WTC11 (cell line): ENCODE data around the gene ZNRF3. TPM values are rescaled to one million over a fixed set of nuclear protein-coding genes. Genes with fewer than 3 reads are reported as not detected.

Experiments
- ATAC-seq: fragments of 200-7000 bp; cut with Tn5 transposase; 2 replicates; pipeline ENCODE4 v1.10.0; 2021; ENCODE audit warnings: mild to moderate bottlenecking, moderate library complexity
- CTCF ChIA-PET: fragments of 300-600 bp; sonication (Branson Sonifier 250); formaldehyde crosslinking; loops from one replicate; lab custom pipeline; 2021; ENCODE audit warnings: antibody characterized with exemption; lab: Charles Lee
- POLR2A ChIA-PET: fragments of 350-600 bp; sonication (Branson Sonifier 250); formaldehyde crosslinking; loops from one replicate; lab custom pipeline; 2021; ENCODE audit warnings: antibody characterized with exemption; lab: Charles Lee
- DNase-seq: peaks from one replicate; pipeline ENCODE4 v3.0.0; 2021; ENCODE audit warnings: low spot score
- H3K27ac Mint-ChIP-seq: 2 replicates; pipeline ENCODE4 v1.8.0; 2021; ENCODE audit warnings: mixed read lengths
- H3K27me3 Mint-ChIP-seq: 2 replicates; pipeline ENCODE4 v1.8.0; 2021; ENCODE audit warnings: low read depth, mild to moderate bottlenecking, moderate library complexity, mixed read lengths
- H3K36me3 Mint-ChIP-seq: 2 replicates; pipeline ENCODE4 v1.8.0; 2021; ENCODE audit warnings: mixed read lengths
- H3K4me1 Mint-ChIP-seq: 2 replicates; pipeline ENCODE4 v1.8.0; 2022; ENCODE audit warnings: mixed read lengths
- H3K4me3 Mint-ChIP-seq: 2 replicates; pipeline ENCODE4 v1.8.0; 2021; ENCODE audit warnings: mild to moderate bottlenecking, moderate library complexity, mixed read lengths
- H3K9me3 Mint-ChIP-seq: 2 replicates; pipeline ENCODE4 v1.8.0; 2021; ENCODE audit warnings: mixed read lengths
- AFF4 ChIP-seq: sonication (generic); formaldehyde crosslinking; IDR thresholded peaks from 2 replicates; pipeline ENCODE4 v1.8.1; 2023; ENCODE audit warnings: mild to moderate bottlenecking, missing genetic modification reagents, borderline replicate concordance
- ARID4B ChIP-seq: sonication (generic); formaldehyde crosslinking; IDR thresholded peaks from 2 replicates; pipeline ENCODE4 v1.8.0; 2023; ENCODE audit warnings: missing genetic modification reagents, mild to moderate bottlenecking, borderline replicate concordance
- EMX1 ChIP-seq: fragments of 250-450 bp; sonication (Bioruptor Pico); IDR thresholded peaks from 2 replicates; pipeline ENCODE4 v1.8.0; 2021; ENCODE audit warnings: mild to moderate bottlenecking
- ESRRA ChIP-seq: sonication (generic); formaldehyde crosslinking; IDR thresholded peaks from 2 replicates; pipeline ENCODE4 v1.8.1; 2022; ENCODE audit warnings: mild to moderate bottlenecking, missing genetic modification reagents, borderline replicate concordance
- ETV6 ChIP-seq: sonication (generic); formaldehyde crosslinking; IDR thresholded peaks from 2 replicates; pipeline ENCODE4 v1.8.1; 2022; ENCODE audit warnings: mild to moderate bottlenecking, missing genetic modification reagents
- FOXP1 ChIP-seq: sonication (generic); formaldehyde crosslinking; IDR thresholded peaks from 2 replicates; pipeline ENCODE4 v1.8.0; 2022; ENCODE audit warnings: missing genetic modification reagents, mild to moderate bottlenecking, moderate library complexity, borderline replicate concordance
- GABPB1 ChIP-seq: sonication (generic); formaldehyde crosslinking; IDR thresholded peaks from 2 replicates; pipeline ENCODE4 v1.8.1; 2023; ENCODE audit warnings: mild to moderate bottlenecking, missing genetic modification reagents
- GRHL2 ChIP-seq: fragments of 250-450 bp; sonication (Bioruptor Pico); IDR thresholded peaks from 2 replicates; pipeline ENCODE4 v1.8.0; 2022; ENCODE audit warnings: mild to moderate bottlenecking, moderate library complexity; ENCODE audit not compliant: insufficient replicate concordance, severe bottlenecking
- GTF2I ChIP-seq: fragments of 250-450 bp; sonication (Bioruptor Pico); conservative IDR thresholded peaks from 2 replicates; pipeline ENCODE4 v1.4.0; 2021; ENCODE audit warnings: mild to moderate bottlenecking
- JUN ChIP-seq: sonication (generic); formaldehyde crosslinking; IDR thresholded peaks from 2 replicates; pipeline ENCODE4 v1.8.0; 2023; ENCODE audit warnings: mild to moderate bottlenecking, missing genetic modification reagents
- NFYB ChIP-seq: sonication (generic); formaldehyde crosslinking; conservative IDR thresholded peaks from 2 replicates; pipeline ENCODE4 v1.8.0; 2022; ENCODE audit warnings: low read depth, missing genetic modification reagents
- NR2C2 ChIP-seq: sonication (generic); formaldehyde crosslinking; IDR thresholded peaks from 2 replicates; pipeline ENCODE4 v1.8.0; 2022; ENCODE audit warnings: mild to moderate bottlenecking, missing genetic modification reagents
- OVOL2 ChIP-seq: fragments of 250-450 bp; sonication (Bioruptor Pico); IDR thresholded peaks from 2 replicates; pipeline ENCODE4 v1.9.0; 2021; ENCODE audit warnings: mild to moderate bottlenecking, borderline replicate concordance
- PRDM15 ChIP-seq: sonication (generic); formaldehyde crosslinking; IDR thresholded peaks from 2 replicates; pipeline ENCODE4 v1.8.0; 2022; ENCODE audit warnings: missing genetic modification reagents
- PREB ChIP-seq: sonication (generic); formaldehyde crosslinking; IDR thresholded peaks from 2 replicates; pipeline ENCODE4 v1.8.1; 2022; ENCODE audit warnings: mild to moderate bottlenecking, missing genetic modification reagents, moderate library complexity, borderline replicate concordance
- RELA ChIP-seq: sonication (generic); formaldehyde crosslinking; IDR thresholded peaks from 2 replicates; pipeline ENCODE4 v1.8.1; 2022; ENCODE audit warnings: missing genetic modification reagents, mild to moderate bottlenecking, borderline replicate concordance
- STAT6 ChIP-seq: sonication (generic); formaldehyde crosslinking; conservative IDR thresholded peaks from 2 replicates; pipeline ENCODE4 v1.8.1; 2023; ENCODE audit warnings: mild to moderate bottlenecking, low read depth, missing genetic modification reagents, moderate library complexity
- TEAD1 ChIP-seq: sonication (generic); formaldehyde crosslinking; IDR thresholded peaks from 2 replicates; pipeline ENCODE4 v1.8.0; 2022; ENCODE audit warnings: mild to moderate bottlenecking, missing genetic modification reagents
- total RNA-seq: library from RNA; stranded (reverse); gene quantifications from 3 replicates; pipeline ENCODE4 v1.2.3, GENCODE V29; 2021

Gene ZNRF3
- total RNA-seq, 1 experiment from 2014 or later: 25.4 TPM

GRCh38 chr22:28893810-28894209 is 10.4 kb downstream of the ZNRF3 start:
- no peaks in the 10 kb centered on the region for H3K27me3 Mint-ChIP-seq
- DNase-seq (no peak), ATAC-seq (no peak)
- no peak overlapping the region for H3K4me3 Mint-ChIP-seq
- H3K4me1 Mint-ChIP-seq: peaks cover 85% of the 10 kb centered on the region
- TF ChIP-seq STAT6 (CRISPR knock-in tag) (no peak), NR2C2 (CRISPR knock-in tag) (no peak), FOXP1 (CRISPR knock-in tag) (no peak), ETV6 (CRISPR knock-in tag) (no peak), JUN (CRISPR knock-in tag) (no peak), GRHL2 (CRISPR knock-in tag) (no peak), PRDM15 (CRISPR knock-in tag) (no peak), RELA (no peak), NFYB (CRISPR knock-in tag) (no peak), GTF2I (CRISPR knock-in tag) (no peak), GABPB1 (CRISPR knock-in tag) (no peak), ESRRA (CRISPR knock-in tag) (no peak), PREB (CRISPR knock-in tag) (no peak), TEAD1 (CRISPR knock-in tag) (no peak)
- CTCF ChIA-PET: no interaction called here
- H3K36me3 Mint-ChIP-seq: no peaks in the 10 kb centered on the region
- POLR2A ChIA-PET: no interaction called here
- peak overlapping the region; percentile 33; the same call in 1 of the 2 replicates for H3K27ac Mint-ChIP-seq
- H3K9me3 Mint-ChIP-seq: no peaks in the 10 kb centered on the region

GRCh38 chr22:28894334-28894733 is 11.0 kb downstream of the ZNRF3 start:
- ATAC-seq (no peak), DNase-seq (no peak)
- ChIA-PET POLR2A (no interaction called here), CTCF (interaction anchor here (1.2 to 1.6 kb wide), 2 partner anchors 11 to 146 kb away, joined by 5 read pairs; partner anchors contain the start of gene ZNRF3)
- no peaks in the 10 kb centered on the region for H3K36me3 Mint-ChIP-seq
- no peak overlapping the region for H3K4me3 Mint-ChIP-seq
- H3K27ac Mint-ChIP-seq: 0 out of 2 replicates have a peak overlapping the region, but pooled peaks have one; percentile 82
- H3K4me1 Mint-ChIP-seq: peaks cover 88% of the 10 kb centered on the region
- no peaks in the 10 kb centered on the region for H3K9me3 Mint-ChIP-seq
- H3K27me3 Mint-ChIP-seq: no peaks in the 10 kb centered on the region
- TF ChIP-seq OVOL2 (CRISPR knock-in tag) (no peak), GTF2I (CRISPR knock-in tag) (no peak), EMX1 (no peak), AFF4 (CRISPR knock-in tag) (no peak), ARID4B (no peak)
